Lower leg skin (tissue), 3 donors: ENCODE measurements around the gene ANK2.

ENCODE experiments used
- CTCF ChIP-seq, 3 donors: fragments of 450-650 bp; IDR thresholded peaks; one replicate each; pipeline ENCODE4 v1.5.1; 2016; ENCODE audit warnings: antibody characterized with exemption in 3 of 3, mild to moderate bottlenecking in 3 of 3, moderate library complexity in 2 of 3
- POLR2A ChIP-seq, 2 donors: fragments of 450-650 bp; IDR thresholded peaks; one replicate each; pipeline ENCODE4 v1.6.1; 2016 to 2017; ENCODE audit warnings: antibody characterized with exemption in 2 of 2, mild to moderate bottlenecking in 1 of 2, moderate library complexity in 1 of 2

DNA sequence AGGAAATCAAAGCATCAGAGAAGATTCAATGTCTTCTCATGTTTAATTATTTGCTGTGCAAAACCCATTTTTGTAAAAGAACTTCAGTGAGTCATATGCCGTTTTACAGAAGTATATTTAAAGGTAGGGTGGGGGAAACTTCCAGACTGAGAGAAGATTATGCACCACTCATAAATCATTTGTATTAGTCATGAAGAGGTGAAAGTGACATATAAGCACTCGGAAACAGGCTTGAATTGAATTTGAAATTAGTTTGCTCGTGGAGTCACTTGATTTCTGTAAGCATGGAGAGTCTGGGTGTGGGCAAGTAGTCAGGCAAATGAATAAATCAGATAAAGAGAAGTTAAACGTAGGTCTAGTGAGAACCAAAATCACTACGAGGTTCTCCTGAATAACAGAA is 335.1 kb downstream of the ANK2 start:
- TF ChIP-seq POLR2A (IDR thresholded peaks at IDR 0.05) (no peak), CTCF (IDR thresholded peaks at IDR 0.05) (no peak)
